HG03460 (cell line): ENCODE measurements around the gene RNF167.
"Not testable (repeated sequence)": the region's sequence is repeated elsewhere in the genome, so short reads cannot be mapped to it uniquely, and the experiment has no call there.

ENCODE experiments used
- ATAC-seq: cut with Tn5 transposase; IDR thresholded peaks from one replicate; pipeline ENCODE4 v1.9.1; 2021; ENCODE audit not compliant: unreplicated experiment

RNF167 gene

GRCh38 chr17:4901648-4902344 is 38.3 kb upstream of the RNF167 start:
- ATAC-seq: no peak

DNA sequence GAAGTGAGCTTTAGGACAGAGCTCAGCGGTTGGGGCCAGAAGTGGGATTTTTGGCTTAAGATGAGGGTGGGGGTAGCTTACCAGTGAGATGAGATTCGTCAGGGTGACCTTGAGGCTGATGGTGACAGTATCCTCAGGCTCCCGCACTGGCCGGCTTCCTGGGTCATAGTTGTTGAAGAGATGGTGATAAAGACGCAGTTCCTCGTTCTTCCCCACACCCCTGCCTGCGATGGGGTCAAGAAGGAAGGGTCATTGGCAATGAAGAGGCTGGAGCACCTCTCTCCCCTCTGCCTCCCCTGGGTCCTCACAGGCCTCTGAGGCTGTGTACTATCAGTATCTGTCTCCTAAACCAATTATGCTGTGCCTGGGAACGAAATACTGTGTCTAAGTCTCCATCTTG is 37.5 kb upstream of the RNF167 start:
- ATAC-seq: no peak

DNA sequence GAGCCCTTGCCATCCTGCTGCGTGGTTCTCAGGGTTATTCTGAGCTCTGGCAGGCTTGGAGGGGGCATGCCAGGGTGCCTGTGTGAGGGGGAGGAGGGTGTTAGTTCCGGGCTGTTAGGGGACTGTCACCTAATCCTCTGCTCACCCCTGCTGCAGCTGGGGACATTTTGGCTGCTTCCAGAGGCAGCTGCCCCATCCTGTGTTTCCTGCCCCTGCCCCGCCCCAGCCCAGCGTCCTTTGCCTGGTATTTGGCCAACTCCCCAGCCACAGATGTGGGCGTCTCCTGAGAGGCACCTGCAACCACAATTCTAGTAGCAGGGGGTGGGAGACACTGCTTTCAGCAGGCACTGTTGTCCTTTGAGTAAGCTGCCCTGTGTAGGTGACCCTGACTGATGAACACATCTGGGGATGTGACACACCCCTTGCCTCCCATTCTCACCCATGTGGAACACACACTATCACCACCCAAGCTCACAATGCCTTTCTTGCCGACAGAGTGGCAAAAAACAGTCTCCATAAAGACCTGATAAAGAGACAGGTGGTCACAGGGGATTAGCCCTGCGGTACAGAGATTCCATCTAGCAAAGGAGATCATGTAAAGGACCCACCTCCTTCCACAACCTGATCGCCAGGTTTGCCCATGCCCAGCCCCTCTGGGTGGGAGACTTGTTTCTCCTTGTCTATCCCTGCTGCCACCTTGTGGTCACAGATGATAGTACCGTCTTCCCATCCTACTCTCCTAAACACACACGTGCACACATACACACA is 36.8 kb upstream of the RNF167 start, which contains the start of gene CHRNE:
CHRNE (minus strand) TSS at position 48 of the 768 bp plus-strand sequence; CDS start at position 13, 35 bp downstream.
- no peak for ATAC-seq

DNA sequence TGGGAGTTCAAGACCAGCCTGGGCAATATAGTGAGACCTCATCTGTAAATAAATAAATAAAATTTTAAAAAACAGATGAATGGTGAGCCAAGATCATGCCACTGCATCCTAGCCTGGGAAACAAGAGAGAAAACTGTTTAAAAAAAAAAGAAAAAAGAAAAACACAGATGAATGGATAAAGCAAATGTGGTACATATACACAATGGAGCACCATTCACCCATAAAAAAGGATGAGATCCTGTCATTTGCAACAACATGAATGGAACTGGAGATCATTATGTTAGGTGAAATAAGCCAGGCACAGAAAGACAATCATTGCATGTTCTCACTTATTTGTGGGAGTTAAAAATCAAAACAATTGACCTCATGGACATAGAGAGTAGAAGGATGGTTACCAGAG is 33.4 kb upstream of the RNF167 start:
- ATAC-seq: not testable (repeated sequence)

DNA sequence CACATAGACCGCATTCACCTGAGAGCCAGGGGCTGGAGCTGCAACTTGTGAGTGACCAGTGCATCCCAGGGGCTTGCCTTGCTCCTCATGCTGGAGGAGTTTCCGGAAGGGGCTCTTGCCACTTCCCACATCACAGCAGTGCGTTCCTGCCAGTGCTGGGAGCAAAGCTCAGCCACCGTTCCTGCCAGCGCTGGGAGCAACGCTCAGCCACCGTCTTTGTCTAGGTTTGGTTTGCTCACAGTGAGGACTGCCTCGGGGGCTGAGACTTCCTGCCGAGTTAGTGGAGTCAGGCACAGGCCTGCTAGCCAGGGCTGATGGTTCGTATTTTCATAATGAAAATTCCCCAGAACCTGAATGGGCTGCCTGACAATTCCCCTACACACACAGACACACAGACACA is 31.8 kb upstream of the RNF167 start:
- ATAC-seq: no peak

DNA sequence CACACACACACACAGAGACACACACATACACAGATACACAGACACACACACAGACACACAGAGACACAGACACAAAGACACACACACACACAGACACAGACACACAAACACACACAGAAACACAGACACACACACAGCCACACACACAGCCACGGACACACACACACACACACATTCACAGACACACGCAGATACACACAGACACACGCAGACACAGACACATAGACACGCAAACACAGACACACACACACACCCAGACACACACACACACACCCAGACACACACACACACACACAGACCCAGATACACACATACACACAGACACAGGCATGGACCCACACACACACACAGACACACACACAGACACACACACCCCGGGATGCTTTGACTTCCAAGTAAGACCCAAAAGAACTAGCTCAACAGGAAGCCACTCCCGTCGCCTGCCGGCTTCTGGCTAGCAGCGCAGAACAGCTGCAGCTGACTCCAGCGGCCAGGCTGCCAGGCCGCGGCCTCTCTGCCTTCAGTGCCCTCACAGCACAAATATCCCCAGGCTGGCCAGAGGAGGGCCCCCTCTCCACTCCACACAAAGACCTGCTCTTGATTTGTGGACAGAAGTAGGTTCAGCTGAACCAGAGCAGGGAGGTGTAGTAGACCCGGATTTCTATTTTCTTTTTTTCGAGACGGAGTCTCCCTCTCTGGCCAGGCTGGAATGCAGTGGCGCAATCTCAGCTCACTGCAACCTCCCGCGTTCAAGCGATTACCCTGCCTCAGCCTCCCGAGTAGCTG is 31.2 kb upstream of the RNF167 start:
- no peak for ATAC-seq

GRCh38 chr17:4913994-4914393 is 26.1 kb upstream of the RNF167 start:
- no peak for ATAC-seq

DNA sequence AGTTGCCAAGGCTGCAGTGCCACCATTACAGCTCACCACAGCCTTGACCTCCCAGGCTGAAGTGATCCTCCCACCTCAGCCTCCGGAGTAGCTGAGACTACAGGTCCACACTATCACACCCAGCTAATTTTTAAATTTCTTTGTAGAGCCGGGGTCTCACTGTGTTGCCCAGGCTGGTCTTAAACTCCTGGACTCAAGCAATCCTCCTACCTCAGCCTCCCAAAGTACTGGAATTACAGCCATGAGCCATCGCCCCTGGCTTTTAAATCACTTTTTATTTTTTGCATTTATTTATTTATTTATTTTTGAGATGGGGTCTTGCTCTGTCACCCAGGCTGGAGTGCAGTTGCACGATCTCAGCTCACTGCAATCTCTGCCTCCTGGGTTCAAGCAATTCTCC is 25.5 kb upstream of the RNF167 start:
- ATAC-seq: not testable (repeated sequence)

DNA sequence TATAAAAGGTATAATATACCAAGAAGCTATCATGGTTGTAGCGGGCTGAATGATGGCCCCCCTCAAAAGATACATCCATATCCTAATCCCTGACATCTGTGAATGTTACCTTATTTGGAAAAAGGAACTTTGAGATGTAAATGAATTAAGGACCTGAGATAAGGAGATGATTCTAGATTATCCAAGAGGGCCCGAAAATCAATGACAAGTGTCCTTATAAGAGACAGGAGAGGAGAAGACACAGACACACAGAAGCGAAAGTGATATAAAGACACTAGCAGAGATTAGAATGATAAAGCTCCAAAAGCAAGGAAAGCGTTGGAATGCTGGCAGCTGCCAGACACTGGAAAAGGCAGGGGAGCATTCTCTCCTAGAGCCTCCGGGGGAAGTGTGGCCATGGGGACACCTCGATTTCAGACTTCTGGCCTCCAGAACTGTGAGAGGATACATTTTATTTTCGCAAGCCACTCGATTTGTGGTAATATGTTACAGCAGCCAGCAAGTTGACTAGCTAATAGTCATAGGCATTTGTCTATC is 20.5 kb upstream of the RNF167 start:
- no peak for ATAC-seq

DNA sequence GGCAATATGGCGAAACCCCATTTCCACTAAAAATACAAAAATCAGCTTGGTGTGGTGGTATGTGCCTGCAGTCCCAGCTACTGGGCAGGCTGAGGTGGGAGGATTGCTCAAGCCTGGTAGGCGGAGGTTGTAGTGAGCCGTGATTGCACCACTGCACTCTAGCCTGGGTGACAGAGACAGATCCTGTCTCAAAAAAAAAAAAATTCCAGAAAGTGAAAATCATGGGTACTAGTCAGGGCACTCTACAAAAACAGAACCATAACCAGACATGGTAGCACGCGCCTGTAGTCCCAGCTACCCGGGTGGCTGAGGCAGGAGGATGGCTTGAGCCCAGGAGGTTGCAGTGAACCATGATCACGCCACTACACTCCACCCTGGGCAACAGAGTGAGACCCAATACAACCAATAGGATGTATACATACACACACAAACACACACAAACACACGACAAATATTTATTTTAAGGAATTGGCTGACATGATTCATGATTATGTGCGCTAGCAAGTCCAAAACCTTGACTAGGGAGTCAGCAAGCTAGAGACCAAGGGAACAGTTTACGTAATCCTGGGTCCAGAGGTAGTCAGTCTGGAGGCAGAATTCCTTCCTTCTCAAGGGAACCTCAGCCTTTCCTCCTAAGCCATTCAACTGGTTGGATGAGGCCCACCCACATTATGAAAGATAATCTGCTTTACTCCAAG is 19.6 kb upstream of the RNF167 start:
- no peak for ATAC-seq

DNA sequence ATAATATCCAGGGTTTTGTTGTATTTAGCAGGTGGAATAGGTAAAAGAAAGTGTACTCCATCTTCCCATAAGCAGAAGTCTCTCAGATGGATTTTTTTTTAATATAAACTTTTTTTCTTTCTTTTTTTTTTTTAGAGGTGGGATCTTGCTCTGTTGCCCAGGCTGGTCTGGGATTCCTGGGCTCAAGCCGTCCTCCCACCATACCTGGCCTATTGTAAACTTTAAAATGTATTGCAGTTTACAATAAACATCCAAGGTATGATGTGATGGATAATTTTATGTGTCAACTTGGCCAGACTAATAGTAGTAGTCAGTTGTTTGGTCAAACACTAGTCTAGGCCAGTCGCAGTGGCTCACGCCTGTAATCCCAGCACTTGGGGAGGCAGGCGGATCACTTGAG is 18.7 kb upstream of the RNF167 start:
- ATAC-seq: no peak

DNA sequence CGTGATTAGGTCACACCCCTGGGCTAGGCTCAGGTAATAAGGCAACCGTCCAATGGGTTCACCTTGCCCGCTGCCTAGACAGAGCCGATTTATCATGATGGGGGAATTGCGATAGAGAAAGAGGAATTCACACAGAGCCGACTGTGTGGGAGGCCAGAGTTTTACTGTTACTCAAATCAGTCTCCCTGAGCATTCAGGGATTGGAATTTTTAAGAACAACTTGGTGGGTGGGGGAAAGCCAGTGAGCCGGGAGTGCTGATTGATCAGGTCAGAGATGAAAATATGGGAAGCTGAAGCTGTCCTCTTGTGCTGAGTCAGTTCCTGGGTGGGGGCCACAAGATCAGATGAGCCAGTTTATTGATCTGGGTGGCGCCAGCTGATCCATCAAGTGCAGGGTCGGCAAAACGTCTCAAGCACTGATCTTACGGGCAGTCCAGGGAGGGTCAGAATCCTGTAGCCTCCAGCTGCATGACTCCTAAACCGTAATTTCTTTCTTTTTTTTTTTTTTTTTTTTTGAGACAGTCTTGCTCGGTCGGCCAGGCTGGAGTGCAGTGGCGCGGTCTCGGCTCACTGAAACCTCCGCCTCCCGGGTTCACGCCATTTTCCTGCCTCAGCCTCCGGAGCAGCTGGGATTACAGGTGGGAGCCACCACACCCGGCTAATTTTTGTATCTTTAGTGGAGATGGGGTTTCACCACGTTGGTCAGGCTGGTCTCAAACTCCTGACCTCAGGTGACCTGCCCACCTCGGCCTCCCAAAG is 13.3 kb upstream of the RNF167 start:
- ATAC-seq: not testable (repeated sequence)

DNA sequence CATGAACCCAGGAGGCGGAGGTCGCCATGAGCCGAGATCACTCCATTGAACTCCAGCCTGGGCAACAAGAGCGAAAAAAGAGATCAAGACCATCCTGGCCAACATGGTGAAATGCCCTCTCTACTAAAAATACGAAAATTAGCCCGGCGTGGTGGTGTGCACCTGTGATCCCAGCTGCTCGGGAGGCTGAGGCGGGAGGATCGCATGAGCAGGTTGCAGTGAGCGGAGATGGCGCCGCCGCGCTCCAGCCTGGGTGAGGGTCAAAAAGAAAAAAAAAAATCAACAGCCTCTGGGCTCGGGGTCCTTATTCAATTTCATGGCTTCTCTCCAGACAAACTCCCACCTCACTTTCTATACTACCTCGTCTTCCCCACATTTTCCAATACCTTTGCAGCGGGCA is 11.2 kb upstream of the RNF167 start:
- no peak for ATAC-seq

DNA sequence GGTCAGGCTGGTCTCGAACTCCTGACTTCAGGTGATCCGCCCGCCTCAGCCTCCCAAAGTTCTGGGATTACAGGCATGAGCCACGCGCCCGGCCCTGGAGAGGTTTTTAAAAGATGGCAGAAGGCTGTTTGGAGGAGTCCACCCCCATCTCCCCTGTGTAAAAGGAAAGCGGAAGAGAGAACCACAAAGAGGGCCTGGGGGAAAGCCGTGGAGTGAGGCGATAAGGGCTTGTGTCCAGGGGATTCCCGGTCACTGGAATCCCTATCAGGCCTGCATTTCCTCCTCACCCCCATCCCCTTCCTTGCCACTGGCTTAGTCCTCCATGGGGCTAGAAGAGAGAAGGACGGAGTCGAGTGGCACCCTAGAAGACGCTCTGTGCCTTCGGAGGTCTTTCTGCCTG is 8.1 kb upstream of the RNF167 start, which contains the start of gene GP1BA:
GP1BA (plus strand) TSS at position 315 of the 400 bp plus-strand sequence. CDS start 328 bp downstream, outside the sequence.
- ATAC-seq: no peak

GRCh38 chr17:4932756-4933155 is 7.3 kb upstream of the RNF167 start:
- no peak for ATAC-seq

GRCh38 chr17:4933646-4934045 is 6.4 kb upstream of the RNF167 start:
- no peak for ATAC-seq

DNA sequence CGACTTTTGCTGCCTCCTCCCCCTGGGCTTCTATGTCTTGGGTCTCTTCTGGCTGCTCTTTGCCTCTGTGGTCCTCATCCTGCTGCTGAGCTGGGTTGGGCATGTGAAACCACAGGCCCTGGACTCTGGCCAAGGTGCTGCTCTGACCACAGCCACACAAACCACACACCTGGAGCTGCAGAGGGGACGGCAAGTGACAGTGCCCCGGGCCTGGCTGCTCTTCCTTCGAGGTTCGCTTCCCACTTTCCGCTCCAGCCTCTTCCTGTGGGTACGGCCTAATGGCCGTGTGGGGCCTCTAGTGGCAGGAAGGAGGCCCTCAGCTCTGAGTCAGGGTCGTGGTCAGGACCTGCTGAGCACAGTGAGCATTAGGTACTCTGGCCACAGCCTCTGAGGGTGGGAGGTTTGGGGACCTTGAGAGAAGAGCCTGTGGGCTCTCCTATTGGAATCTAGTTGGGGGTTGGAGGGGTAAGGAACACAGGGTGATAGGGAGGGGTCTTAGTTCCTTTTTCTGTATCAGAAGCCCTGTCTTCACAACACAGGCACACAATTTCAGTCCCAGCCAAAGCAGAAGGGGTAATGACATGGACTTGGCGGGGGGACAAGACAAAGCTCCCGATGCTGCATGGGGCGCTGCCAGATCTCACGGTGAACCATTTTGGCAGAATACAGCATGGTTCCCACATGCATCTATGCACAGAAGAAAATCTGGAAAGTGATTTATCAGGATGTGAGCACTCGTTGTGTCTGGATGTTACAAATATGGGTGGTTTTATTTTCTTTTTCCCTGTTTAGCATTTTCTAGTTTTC is 5.7 kb upstream of the RNF167 start:
- ATAC-seq: no peak

DNA sequence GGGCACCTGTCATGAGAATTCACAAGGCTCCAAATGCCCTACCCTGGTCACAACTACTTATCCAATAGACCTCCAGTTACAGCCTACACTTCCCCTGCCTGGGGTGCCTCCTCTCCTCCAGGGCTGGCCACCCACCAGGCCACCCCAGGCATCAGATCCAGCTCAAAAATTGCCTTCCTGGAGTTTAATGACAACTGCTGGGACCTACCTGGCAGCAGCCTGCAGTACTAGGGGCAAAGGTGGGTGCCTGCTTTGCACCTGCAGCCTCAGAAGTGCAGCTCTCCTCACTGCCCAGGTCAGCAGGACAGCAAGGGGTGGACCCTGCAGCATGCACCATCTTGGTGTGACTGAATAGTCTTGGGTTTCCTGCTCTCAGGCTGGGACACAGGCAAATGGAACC is 4.4 kb upstream of the RNF167 start:
- ATAC-seq: no peak

DNA sequence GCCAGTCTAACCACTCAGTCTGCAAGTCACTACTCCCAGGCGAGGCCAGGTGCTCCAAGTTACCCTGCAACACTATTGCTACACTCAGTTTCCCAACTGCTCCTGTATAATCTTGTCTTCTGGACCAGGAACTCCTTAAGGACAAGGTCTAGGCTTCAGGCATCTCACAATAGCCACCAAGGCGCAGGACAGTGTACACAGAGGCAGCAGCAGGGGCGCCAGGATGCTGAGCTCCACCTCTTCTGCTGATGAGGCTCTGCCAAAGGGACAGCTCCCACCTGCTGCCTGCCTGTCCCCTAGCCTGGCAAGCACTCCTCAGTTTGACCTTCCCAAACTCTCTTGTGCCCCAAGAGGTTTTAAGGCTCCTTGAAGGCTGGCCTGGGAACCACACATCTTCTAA is 3.6 kb upstream of the RNF167 start:
- no peak for ATAC-seq
